Measurements from ENCODE around the gene TAPT1.

DNA sequence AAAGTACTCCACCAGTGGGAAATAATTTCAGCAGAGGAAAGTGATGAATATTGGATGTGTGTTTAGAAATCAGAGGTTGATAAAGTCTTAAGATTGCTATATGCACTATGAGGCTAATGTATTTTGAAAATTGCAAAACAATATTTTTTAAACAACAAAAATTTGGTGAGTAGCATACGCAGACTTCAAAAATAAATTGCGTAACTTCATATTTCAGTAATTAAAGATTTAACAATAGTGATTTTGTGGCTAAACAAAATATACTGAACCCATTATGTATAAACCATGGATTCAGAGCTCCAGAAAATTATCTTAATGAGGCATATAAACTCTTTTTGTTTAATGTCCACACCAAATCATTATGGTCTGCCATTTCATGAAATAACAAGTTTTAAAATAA lies 3.3 kb upstream of the TAPT1 start:
- TF ChIP-seq, protein P1, sequence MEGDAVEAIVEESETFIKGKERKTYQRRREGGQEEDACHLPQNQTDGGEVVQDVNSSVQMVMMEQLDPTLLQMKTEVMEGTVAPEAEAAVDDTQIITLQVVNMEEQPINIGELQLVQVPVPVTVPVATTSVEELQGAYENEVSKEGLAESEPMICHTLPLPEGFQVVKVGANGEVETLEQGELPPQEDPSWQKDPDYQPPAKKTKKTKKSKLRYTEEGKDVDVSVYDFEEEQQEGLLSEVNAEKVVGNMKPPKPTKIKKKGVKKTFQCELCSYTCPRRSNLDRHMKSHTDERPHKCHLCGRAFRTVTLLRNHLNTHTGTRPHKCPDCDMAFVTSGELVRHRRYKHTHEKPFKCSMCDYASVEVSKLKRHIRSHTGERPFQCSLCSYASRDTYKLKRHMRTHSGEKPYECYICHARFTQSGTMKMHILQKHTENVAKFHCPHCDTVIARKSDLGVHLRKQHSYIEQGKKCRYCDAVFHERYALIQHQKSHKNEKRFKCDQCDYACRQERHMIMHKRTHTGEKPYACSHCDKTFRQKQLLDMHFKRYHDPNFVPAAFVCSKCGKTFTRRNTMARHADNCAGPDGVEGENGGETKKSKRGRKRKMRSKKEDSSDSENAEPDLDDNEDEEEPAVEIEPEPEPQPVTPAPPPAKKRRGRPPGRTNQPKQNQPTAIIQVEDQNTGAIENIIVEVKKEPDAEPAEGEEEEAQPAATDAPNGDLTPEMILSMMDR (conservative IDR thresholded peaks at IDR 0.05) = no peak
- TF ChIP-seq EZH2 (IDR thresholded peaks at IDR 0.05; ENCODE audit: low read depth) = no peak

All from PC-9 (cell line).